HG02943 (cell line): ENCODE measurements around the gene SLC16A8.
"Not testable (repeated sequence)": the region's sequence is repeated elsewhere in the genome, so short reads cannot be mapped to it uniquely, and the experiment has no call there.

Source experiments
- ATAC-seq: cut with Tn5 transposase; IDR thresholded peaks from one replicate; pipeline ENCODE4 v1.9.1; 2021; ENCODE audit warnings: mild to moderate bottlenecking, low read depth, moderate library complexity; ENCODE audit not compliant: unreplicated experiment

Gene SLC16A8

DNA sequence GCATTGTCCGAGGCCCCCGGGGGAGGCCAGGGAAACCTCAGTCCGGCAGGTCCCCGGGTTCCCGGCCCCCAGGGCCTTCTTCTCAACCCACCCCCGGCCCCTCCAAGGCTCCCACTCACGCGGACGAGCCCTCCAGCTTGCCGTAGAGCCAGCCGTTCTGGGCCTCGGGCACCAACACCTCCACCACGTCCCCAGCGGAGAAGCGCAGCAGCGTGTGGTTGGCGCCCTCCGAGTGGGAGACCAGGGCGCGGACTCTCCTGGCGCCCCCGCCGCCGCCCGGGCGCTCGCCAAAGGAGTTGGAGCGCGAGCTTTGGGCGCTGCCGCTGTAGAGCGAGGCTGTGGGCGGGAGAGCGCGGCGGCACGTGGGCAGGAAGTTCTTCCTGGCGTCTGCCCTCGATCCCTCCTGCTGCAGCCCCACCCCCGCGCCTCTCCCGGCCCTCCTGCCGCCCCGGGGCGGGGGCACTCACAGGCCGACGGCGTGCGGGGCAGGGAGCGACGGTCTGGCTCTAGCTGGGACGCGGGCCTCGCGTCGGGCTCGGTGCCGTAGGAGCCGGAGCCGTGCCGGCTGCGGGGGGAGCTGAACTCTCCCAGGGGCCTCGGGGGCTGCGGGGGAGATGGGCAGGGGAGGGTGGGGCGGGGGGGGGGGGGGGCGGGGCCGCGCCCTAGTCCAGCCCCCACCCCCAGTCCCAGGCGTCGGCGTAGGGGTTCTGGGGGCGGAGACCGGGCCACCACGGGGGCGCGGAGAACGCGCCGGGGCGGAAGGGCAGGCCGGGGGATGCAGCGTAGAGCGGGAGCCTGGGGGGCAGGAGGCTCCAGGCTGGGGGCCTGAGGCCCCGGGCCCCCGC is 4.9 kb upstream of the SLC16A8 start:
- ATAC-seq: no peak

DNA sequence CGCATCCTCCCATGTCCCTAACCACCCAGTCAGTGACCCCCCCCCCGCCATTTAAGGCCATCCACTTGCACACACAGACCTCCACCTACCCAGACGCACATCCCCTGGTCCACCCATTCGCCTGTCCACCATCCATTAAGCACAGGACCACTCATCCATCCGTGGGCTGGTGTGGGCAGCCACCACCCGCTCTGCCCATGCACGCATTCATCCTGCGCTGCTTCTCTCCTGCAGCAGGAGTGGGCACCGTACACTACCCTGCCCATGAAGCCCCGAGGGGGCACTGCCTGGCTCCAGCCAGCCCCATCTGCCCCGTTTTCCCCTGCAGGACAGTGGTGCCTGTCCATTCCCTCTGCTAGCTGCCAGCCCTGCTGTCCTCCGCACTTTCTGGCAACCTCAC is 3.9 kb upstream of the SLC16A8 start:
- ATAC-seq: no peak

DNA sequence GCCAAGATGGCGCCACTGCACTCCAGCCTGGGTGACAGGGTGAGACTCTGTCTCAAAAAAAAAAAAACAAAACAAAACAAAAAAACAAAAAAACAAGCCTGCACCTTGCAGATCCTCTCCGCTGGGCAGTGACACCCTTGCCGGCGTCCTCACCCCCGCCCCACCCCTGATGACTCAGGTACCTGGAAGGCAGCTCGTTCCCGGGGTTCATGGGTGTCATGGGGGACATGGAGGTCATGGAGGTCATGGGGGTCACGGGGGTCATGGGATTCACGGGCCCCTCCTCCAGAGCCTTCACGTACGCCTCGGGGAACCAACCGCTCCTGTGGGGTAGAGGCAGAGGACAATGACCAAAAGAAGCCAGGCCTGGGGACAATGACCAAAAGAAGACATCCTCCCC is 3.0 kb upstream of the SLC16A8 start:
- no peak for ATAC-seq

DNA sequence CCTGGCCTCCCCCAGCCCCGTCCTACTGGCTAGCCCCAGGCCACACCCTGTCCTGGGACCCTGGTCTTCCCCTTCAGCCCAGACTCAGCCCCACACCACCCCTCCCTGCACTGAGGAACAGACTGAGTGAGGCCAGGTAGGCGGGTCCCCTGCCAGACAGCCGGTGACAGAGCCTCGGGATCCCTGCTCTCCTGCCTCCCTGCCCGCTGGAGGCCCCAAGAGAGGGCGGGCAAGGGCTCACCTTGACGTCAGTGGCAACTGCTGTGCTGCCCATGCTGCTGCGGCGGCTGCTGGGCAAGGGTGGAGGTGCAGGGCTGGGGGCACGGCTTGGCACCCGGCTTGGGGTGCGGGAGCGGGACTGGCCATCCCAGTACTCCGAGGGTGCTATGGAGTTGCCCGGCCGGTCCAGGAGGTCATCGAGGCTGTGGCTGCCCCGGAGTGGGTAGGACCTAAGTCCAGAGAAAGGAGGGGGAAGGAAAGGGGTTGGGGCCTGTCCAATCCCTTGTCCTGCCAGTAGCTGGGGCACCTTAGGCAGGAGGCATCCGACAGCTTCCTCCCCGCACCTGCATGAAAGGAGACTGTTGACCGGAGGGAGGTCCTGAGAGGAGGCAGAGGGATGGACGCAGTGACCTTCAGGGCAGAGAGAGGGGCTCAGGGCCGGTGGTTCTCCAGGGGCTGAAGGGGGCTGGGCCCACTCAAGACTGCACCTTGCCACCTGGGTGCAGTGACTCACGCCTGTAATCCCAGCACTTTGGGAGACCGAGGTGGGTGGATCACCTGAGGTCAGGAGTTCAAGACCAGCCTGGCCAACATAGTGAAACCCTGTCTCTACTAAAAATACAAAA is 2.2 kb upstream of the SLC16A8 start:
- no peak for ATAC-seq

DNA sequence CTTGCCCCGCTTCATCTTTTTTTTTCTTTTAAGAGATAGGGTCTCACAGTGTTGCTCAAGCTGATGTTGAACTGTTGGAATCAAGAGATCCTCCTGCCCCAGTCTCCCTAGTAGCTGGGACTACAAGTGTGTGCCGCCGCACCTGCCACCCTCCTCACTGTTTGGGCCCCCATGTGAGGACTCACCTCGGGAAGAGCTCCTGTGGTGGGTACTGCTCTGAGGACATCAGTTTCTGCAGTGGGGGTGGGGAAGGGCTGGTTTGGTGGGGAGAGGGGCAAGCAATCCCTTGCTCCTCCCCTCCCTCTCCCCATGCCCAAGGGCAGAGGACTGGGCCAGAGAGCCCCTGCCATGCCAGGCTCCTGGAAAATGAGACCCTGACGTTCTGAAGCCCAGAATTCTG is 1.5 kb upstream of the SLC16A8 start:
- ATAC-seq: no peak

DNA sequence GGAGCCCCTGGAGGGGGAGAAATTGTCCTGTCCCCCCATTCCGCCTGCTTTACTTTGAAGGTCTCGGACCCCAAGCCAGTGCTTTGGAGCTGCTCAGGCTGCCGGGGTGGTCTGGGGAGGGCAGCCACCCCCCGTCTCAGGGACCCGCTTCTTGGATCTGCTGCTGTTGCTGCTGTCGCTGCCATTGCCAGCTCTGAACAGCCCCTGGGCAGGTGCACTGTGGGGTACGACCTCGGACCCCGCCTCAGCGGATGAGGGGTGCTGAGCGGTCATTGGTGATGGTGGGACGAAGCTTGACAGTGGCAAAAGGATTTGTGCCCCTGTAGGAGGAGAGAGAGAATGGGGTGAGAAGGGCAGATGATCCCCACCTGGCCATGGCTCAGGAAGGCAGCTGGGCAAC is 1.1 kb upstream of the SLC16A8 start:
- ATAC-seq: no peak

DNA sequence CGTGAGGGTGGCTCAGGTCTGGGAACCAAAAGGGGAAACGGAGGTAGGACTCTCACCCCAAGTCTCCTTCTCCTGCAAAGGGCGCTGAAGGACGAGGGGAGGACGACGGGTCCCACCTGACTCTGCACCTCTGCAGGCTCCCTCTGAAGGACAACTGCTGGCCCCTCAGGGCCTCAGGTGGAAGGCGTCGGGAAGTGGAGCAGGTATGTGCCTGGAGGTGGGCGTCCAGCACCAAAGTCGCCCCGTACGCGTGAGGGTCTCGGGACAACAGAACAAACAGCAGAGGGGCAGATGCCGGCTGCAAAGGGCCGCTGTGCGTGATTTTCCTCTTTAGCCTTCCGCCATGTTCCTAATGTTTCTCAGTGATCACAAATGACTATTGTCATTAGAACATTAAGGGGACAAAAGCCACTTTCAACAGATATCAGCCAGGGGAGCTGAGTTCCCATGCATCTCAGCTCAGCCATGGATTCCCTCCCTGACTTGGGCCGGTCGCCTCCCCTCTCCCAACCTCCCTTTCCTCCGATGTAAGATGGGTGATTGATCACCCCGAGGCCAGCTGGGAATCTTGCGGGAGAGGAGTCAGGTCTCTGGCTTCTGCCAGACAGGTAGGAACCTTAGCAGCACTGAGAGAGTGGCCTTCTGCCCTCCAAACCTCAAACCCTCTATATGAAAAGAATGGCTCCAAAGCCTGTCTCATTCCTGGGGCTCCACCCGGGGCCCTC is 836 bp downstream of the SLC16A8 start:
- ATAC-seq: no peak

DNA sequence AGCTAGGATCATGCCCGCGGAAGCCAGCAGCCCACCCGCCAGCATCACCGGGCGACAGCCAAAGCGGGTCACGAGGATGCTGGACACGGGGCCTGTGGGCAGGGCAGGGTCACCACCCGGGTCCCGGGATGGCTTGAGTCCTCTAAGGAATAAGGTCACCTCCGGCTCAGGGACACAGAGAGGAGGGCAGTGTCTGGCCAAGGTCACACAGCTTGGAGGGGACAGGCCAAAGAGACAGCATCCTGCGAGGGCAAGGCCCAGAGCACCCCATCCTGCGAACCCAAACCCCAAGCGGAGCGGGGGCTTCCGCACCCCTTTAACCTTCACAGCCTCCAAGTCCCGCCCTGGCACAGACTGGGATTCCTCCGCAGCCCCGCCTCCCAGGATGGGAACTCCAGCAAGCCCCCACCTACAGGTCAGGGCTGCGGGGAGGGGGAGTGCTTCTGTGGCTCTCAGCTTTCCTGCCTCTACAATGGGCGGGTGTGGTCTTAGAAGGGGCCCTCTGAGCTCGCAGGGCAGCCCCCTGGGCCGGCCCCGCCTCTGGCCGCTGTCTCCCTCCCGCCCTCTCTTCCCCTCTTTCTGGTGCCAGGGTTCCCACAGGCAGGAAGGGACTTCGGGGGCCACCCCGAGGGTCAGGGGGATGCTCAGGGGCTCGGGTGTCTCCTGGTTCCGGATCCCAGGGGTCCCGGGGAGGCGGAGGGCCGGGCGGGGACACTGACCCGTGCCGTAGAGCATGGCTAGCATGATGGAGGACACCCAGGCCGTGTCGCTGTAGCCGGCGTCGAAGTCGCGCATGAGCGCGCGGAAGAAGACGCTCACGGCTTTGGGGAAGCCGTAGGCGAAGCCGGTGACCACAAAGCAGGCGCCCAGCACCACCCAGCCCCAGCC is 1.8 kb downstream of the SLC16A8 start:
- no peak for ATAC-seq

DNA sequence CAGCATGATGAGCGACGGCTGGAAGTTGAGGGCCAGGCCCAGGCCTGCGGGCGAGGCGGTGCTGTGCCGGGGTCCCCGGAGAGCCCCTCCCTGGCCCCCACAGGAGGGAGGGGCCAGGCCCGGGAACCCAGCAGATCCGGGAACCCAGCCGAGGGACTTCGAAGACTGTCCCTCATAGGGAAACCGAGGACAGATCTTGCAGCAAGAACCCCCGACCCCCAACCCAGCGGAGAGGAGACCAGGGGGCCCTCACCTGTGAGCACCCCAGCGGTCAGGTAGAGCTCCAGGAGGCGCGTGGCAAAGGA is 2.4 kb downstream of the SLC16A8 start:
- ATAC-seq: no peak

DNA sequence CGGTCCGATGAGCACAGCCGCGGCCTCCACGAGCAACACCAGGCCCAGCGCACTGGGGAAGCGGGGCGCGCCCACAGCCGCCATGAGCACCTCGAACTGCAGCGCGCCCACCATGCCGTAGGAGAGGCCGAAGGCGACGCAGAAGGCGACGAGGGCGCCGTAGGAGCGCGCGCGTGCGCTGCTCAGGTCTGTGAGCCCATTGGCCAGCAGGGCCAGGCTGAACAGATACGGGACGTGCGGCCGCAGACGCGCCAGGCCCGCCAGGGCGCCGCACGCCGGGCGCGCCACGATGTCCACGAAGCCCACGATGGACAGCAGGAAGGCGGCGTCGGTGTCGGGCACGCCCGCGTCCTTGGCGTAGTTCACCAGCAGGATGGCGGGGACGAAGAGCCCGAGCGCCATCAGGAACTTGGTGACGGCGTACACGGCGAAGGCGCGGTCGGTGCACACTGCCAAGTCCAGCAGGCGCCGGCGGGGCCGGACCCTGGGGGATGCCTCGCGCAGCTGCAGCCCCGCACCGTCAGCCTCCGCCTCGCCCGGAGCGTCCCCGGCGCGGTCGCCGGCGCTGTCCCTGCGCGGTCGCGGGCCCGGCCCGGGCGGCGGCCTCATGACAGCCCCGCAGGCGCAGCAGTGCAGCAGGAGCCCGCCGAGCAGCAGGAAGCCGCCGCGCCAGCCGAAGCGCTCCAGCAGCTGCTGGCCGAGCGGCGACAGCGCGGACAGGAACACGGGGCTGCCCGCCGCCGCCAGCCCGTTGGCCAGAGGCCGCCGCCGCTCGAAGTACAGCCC is 2.9 kb downstream of the SLC16A8 start:
- ATAC-seq: no peak

DNA sequence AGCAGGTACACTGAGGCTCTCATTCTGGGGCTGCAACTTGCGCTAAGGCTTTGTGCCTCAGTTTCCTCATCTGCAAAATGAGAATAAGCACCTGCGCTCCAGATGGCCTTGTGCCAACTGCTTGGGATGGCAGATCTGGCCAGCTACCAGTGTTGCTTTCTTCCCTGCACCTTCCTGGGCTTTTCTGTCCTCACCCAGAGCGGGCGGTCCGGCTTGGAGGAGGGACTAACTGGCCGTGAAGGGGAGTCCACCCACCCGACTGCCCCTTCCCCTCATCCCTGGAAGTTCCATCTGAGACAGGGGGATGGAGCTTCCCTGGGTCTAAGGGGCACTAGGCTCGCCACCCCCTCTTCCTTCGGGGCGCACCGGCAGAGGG is 3.5 kb downstream of the SLC16A8 start:
- ATAC-seq: no peak

DNA sequence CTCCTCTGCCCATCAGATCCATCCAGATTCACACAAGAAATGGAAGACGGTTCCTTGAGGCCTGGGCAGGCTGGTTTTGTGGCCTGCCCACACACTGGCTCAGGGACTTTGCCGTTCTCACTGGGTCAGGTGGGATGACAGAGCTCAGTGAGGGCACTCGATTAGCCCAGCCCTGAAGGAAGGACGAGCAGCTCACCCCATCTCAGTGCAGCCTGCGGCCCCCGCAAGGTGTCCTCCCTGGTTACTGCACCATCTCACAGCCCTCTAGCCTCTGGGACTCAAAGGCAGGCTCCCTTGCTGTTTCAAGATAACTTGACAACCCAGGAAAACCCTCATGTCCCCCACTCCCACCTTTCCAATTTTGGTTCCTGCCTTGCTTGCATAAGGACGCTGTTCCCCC is 4.2 kb downstream of the SLC16A8 start:
- ATAC-seq: no peak

DNA sequence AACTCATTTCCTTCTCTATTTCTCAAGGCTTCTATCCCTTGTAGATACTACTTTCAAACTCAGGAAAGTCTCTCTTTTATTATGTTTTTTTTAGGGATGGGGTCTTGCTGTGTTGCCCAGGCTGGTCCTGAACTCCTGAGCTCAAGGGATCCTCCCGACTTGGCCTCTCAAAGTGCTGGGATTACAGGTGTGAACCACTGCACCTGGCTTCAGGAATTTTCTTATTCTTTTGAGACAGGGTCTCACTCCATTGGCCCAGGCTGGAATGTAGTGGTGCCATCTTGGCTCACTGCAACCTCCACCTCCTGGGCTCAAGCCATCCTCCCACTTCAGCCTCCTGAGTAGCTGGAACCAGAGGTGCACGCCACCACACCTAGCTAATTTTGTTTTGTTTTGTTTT is 4.8 kb downstream of the SLC16A8 start:
- not testable (repeated sequence) for ATAC-seq

DNA sequence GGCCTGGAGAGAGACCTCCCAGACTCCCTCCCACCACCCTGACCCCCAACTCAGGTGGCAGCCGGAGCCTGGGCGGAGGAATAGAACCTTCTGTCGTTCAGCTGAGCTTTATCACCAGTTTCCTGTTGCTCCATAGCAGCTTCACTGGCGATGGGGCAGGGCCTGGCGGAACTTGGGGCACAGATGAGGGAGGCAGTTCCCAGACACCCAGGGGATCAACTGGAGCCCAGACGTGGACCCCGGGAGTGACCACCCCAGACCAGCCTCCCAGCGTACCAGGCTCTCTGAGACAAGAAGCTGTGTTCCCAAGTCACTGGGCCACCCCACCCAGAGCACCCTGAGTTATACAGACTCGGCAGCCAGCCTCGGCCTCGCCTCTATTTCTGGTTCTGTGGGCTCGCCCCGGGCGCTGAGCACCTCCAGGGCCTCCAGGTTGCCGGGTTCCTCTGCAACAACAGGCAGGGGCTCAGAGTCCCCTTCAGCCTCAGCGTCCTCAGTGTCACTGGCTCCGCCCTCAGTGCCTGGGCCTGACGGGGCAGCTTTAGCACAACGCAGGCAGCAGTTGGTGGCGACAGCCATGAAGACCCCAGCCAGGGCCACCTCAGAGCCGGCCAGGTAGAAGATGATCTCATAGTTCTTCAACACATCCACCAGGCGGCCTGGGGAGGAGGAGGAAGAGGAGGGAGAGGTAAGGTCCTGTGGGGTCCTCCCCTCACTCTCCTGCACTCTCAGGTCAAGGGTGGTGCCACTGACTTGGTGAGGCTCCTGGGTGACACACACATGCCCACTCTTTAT is 5.7 kb downstream of the SLC16A8 start:
- ATAC-seq: no peak

DNA sequence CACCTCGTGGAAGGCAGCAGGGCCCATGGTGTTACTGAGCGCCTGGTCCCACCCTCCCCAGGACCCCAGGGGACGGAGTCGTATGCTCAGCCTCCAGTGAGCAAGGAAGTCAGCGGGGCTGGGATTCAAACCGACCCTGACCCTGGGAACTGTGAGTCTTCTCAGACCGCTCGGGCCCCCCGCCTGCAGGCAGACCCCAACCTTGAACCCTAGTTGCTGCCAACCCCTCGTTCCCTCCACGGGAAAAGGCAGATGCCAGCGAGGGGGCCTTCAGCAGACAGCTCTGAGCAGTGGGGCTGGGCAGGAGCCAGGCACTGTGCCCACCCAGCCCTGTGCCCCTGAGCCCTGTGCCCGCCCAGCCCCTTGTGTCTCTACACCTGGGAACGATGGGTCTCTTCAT is 6.4 kb downstream of the SLC16A8 start:
- ATAC-seq: no peak

DNA sequence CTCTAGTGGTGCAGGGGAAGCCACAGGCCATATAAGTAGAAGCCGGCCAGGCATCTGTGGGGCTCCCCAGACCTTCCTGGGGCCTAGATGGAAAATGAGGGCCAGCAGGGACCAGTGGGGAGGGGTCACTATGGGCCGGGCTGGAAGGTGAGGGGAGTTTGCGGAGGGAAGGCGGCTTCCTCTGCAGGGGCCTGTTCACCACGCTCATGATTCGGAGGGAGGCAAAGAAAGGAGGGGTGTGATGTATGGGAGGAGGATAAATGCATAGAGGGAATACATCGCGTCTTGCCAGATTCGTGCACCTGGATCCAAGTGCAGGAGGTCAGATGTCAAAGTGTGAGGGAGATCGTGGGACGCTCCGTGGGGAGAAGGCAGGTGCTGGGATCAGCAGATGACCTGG is 6.9 kb downstream of the SLC16A8 start:
- no peak for ATAC-seq

DNA sequence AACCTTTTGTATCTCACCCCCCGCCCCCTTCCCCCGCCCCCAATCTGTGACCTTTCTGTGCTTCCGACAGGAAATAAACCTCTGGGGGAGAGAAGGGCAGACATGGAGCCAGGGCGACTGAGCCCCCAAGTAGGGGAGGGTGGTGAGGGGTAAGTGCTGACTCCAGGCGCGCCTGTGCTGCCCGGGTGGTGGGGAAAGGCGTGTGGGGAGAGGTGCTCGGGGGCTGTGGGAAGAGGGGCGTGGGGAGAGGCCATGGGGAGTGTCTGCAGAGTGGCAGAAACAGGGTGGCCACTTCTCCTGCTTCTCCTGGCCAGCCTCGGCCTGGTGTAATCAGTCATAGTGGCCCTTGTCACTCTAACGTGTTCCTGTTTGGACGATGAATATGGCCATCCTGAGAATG is 8.0 kb downstream of the SLC16A8 start:
- ATAC-seq: no peak

DNA sequence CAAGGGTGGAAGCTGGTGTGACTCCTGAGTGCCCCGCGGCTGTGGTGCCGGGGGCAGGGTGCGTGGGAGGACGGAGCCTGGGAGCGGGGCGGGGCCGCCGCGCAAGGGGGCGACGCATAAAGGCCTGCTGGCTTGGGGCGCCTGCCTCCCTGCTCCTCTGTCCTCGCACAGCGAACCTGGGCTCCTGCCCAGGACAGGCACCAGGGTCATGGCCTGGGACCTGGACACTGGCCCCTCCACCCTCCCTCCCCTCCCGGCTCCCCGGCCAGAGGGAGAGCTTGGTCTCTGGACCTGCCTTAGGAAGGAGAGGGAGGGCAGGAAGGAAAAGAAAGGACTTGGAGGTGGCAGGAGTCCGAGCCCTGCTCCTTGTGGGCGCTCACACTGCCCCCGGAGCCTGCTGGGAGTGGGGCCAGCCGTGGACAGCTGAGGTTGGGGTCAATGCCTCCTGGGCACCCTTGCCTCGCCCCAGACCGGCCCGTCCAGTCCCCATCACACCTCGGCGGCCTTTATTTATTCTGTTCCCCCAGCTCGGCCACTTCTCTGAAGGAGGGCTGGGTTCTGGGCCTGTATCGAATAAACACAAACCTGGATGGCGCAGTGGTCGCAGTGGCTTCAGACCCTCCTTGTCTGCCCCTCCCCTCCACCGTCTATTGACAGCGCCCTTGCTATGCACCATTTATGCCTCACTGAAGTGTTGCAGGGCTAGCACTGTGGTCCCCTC is 8.7 kb downstream of the SLC16A8 start:
- no peak for ATAC-seq
